Transverse colon (tissue), 4 donors: ENCODE measurements around the gene MTA1. TPM values are rescaled to one million over a fixed set of nuclear protein-coding genes. Genes with fewer than 3 reads are reported as not detected.

Source experiments
- DNase-seq: peaks from one replicate; pipeline ENCODE4 v3.0.0-alpha.2; 2019
- H3K27ac ChIP-seq, 4 donors: fragments of 200-600 bp; sonication (generic); 2 replicates each; pipeline ENCODE4 v1.5.1; 2016 to 2018; ENCODE audit warnings: inconsistent platforms in 4 of 4
- H3K27me3 ChIP-seq: fragments of 200-600 bp; sonication (generic); 2 replicates; pipeline ENCODE4 v1.5.1; 2017; ENCODE audit warnings: inconsistent platforms
- H3K36me3 ChIP-seq, 4 donors: fragments of 200-600 bp; sonication (generic); 2 replicates each; pipeline ENCODE4 v1.5.1; 2017 to 2019; ENCODE audit warnings: inconsistent platforms in 4 of 4
- H3K4me1 ChIP-seq, 4 donors: fragments of 200-600 bp; sonication (generic); 2 replicates each; pipeline ENCODE4 v1.5.1; 2017 to 2020; ENCODE audit warnings: inconsistent platforms in 4 of 4
- H3K4me3 ChIP-seq, 4 donors: fragments of 200-600 bp; sonication (generic); 1 replicate in 1 of 4; 2 replicates in 3 of 4; pipeline versions ENCODE4 v1.5.1 to v1.6.1; 2017 to 2019; ENCODE audit warnings: inconsistent platforms in 4 of 4
- H3K9me3 ChIP-seq, 2 donors: fragments of 200-600 bp; sonication (generic); 2 replicates each; pipeline ENCODE4 v1.5.1; 2017 to 2019; ENCODE audit warnings: inconsistent platforms in 2 of 2
- CTCF ChIP-seq, 5 experiments: fragments of 200-600 bp in 3 of 5; fragments of 450-650 bp in 2 of 5; sonication (generic) in 3 of 5; IDR thresholded peaks; 1 replicate in 2 of 5; 2 replicates in 3 of 5; pipeline ENCODE4 v1.5.1; 2016 to 2017; ENCODE audit warnings: antibody characterized with exemption in 5 of 5, inconsistent platforms in 3 of 5, mild to moderate bottlenecking in 2 of 5, moderate library complexity in 1 of 5
- EP300 ChIP-seq: sonication (generic); formaldehyde crosslinking; IDR thresholded peaks from one replicate; pipeline ENCODE4 v1.6.1; 2017; ENCODE audit warnings: antibody characterized with exemption, low read depth
- POLR2A ChIP-seq: fragments of 450-650 bp; IDR thresholded peaks from one replicate; pipeline ENCODE4 v1.6.1; 2016; ENCODE audit warnings: antibody characterized with exemption, mild to moderate bottlenecking, moderate library complexity
- POLR2AphosphoS5 ChIP-seq, 3 donors: sonication (generic); formaldehyde crosslinking; IDR thresholded peaks; one replicate each; pipeline ENCODE4 v1.6.1; 2016; ENCODE audit warnings: antibody characterized with exemption in 3 of 3
- WGBS, 2 donors: methylation state at CpG; one replicate each; pipeline ENCODE4 v1.1.5; 2018; ENCODE audit warnings: low coverage in 1 of 2; 5-methylcytosine and 5-hydroxymethylcytosine counted together
- in situ Hi-C, 4 donors: fragments of 200-750 bp; cut with MboI; loops; one replicate each; pipeline versions ENCODE4 v1.15.0 to v1.15.1; 2017; ENCODE audit warnings: low sequenced_read_pairs in 3 of 4, low pct_ligation_motif_present in 1 of 4, low pct_unique_long_range_greater_than_20kb in 1 of 4
- intact Hi-C: fragments of 100-400 bp; cut with DNase I; formaldehyde crosslinking; loops from one replicate; pipeline ENCODE4 v1.15.1; 2023; ENCODE audit warnings: low total_unique reads
- total RNA-seq, 4 donors: library from RNA; depleted of rRNA; stranded (reverse); fragments of >200 nt; gene quantifications; one replicate each; pipeline ENCODE4 v1.1.0, GENCODE V29; 2016

Gene MTA1
- total RNA-seq, 4 donors from 2014 or later: 79.4 to 293 (median 106) TPM

DNA sequence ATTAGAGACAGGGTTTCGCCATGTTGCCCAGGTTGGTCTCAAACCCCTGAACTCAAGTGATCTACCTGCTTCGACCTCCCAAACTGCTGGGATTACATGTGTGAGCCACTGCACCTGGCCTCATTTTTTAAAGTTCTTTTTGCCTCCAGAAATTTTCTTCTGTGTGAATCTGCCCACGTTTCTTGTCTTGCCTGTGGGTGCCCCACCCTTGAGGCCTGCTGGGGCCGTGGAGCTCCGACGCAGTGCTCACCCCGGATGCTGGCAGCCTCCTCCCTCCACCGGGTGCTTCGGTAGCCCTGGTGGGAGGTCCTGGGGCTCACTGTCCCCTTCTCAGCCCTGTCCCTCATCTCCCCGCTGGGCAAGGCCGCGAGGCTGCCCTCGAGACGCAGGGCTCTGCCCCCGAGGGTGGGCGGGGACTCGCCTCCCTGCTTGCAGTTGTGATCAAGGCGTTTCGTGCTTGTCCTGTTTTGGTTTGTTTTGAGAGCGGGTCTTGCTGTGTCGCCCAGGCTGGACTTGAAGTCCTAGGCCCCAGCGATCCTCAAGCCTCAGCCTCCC, 35.5 kb downstream of the MTA1 start:
- in situ Hi-C loops: no loop called here
- 92 to 100% methylated on average over 2 to 22 of the region's 22 CpGs for WGBS, 2 donors
- H3K4me1 ChIP-seq: no peaks in the 10 kb centered on the region

GRCh38 chr14:105455766-105456660, 36.4 kb downstream of the MTA1 start:
- no peaks in the 10 kb centered on the region for H3K27me3 ChIP-seq
- TF ChIP-seq POLR2A (no peak), POLR2AphosphoS5 (IDR thresholded peaks at IDR 0.05) (no peak), CTCF (IDR thresholded peaks at IDR 0.05) (no peak), EP300 (no peak)
- intact Hi-C loops: no loop called here
- in situ Hi-C loops: no loop called here
- H3K4me3 ChIP-seq: no peak overlapping the region
- H3K4me1 ChIP-seq: no peaks in the 10 kb centered on the region
- no peaks in the 10 kb centered on the region for H3K9me3 ChIP-seq
- no peak overlapping the region for H3K27ac ChIP-seq
- peaks cover 0 to 6% (median under 1%) of the 10 kb centered on the region in 4 donors for H3K36me3 ChIP-seq
- DNase-seq: no peak
- WGBS, 2 donors: 90% methylated on average over 22 of the region's 22 CpGs; no CpG with 5 or more reads in 1 of the 2 donors

More for the DNA sequence above, 35.5 kb downstream of the MTA1 start:
- intact Hi-C loops: no loop called here
- no peak for DNase-seq
- TF ChIP-seq POLR2A (no peak), CTCF (IDR thresholded peaks at IDR 0.05) (no peak), EP300 (no peak), POLR2AphosphoS5 (IDR thresholded peaks at IDR 0.05) (no peak)
- Histone ChIP-seq H3K36me3 (peaks cover 0 to 6% (median 2%) of the 10 kb centered on the region in 4 donors), H3K9me3 (no peaks in the 10 kb centered on the region), H3K4me3 (no peak overlapping the region), H3K27me3 (no peaks in the 10 kb centered on the region), H3K27ac (no peak overlapping the region)

DNA sequence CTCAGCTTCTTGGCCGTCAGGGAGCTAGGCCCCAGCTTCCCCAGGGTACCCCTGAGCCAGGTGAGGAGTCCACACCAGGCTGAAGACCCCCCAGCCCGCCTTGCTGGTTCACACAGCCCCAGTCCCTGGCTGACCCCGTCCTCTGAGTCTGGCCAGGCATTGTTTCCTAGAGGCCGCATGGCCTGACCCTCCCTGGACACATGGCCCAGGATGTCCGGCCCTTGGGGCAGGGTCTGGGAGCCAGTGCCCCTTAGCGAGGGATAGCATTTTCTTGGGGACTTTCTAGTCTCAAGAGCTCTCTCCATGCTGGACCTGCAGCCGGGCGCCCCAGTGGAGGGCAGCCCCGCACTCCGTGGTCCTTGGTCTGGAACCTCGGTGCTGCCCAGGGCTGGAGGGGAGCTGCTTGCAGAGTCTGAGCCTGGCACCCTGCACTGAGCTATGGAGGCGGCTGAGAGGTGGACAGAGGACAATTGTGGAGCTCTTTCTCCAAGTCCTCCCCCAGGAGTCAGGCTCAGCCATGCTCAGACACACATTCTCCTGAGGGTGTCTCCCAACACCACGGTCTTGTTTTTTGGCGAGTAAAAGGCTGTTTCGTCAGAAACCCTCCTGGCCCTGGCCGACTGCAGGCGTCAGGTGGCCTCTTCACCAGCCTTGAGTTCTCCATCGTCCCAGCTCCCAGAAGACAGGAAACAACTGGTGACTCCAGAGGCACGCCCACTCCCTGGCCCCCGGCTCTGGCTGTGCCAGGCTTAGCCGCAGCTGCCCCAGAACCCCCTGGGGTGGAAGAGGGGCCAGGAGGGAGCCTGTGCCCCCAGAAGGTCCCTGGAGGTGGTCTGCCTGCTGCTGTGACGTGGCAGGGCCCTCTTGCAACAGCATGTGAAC, 37.4 kb downstream of the MTA1 start:
- no peak overlapping the region for H3K4me3 ChIP-seq
- no peak for DNase-seq

More for the DNA sequence above, 37.4 kb downstream of the MTA1 start:
- no peaks in the 10 kb centered on the region for H3K9me3 ChIP-seq
- no peak for TF ChIP-seq EP300
- no peak for TF ChIP-seq CTCF (IDR thresholded peaks at IDR 0.05)
- TF ChIP-seq POLR2AphosphoS5 (IDR thresholded peaks at IDR 0.05): no peak
- no peak for TF ChIP-seq POLR2A
- WGBS, 2 donors: 88 to 100% methylated on average over 6 to 19 of the region's 22 CpGs
- intact Hi-C loops: no loop called here
- H3K27me3 ChIP-seq: no peaks in the 10 kb centered on the region
- H3K4me1 ChIP-seq: no peaks in the 10 kb centered on the region
- H3K36me3 ChIP-seq: peaks cover 0 to 10% (median 3%) of the 10 kb centered on the region in 4 donors
- in situ Hi-C loops: no loop called here
- no peak overlapping the region for H3K27ac ChIP-seq
